T1000 (cell line): ENCODE data around the gene HSPA1A.
"Not testable (repeated sequence)": the region's sequence is repeated elsewhere in the genome, so short reads cannot be mapped to it uniquely, and the experiment has no call there.

Source experiments
- DNase-seq: peaks from one replicate; lab custom pipeline; 2025; ENCODE audit warnings: mixed read lengths; lab: John Stamatoyannopoulos, UW

The HSPA1A gene

GRCh38 chr6:31836474-31837368 lies 21.4 kb downstream of the HSPA1A start:
- DNase-seq, result no peak

GRCh38 chr6:31837369-31838113 lies 22.2 kb downstream of the HSPA1A start:
- DNase-seq, result no peak

- not testable (repeated sequence) for DNase-seq
Observed at GRCh38 chr6:31838114-31838553, 22.8 kb downstream of the HSPA1A start.

- no peak for DNase-seq
Observed at GRCh38 chr6:31838968-31839367, 23.6 kb downstream of the HSPA1A start.

- DNase-seq, result not testable (repeated sequence)
Observed at GRCh38 chr6:31839779-31840126, 24.4 kb downstream of the HSPA1A start.

GRCh38 chr6:31842053-31842452 lies 26.7 kb downstream of the HSPA1A start:
- no peak for DNase-seq

GRCh38 chr6:31844507-31844906 lies 29.2 kb downstream of the HSPA1A start:
- DNase-seq, result no peak

- no peak for DNase-seq
Observed at GRCh38 chr6:31847276-31847978, 32.1 kb downstream of the HSPA1A start.

- DNase-seq, result no peak
Observed at GRCh38 chr6:31850765-31851484, 35.6 kb downstream of the HSPA1A start.

- no peak for DNase-seq
Observed at GRCh38 chr6:31851485-31851832, 36.1 kb downstream of the HSPA1A start.

- not testable (repeated sequence) for DNase-seq
Observed at GRCh38 chr6:31851980-31852718, 36.8 kb downstream of the HSPA1A start.

GRCh38 chr6:31857774-31858173 lies 42.4 kb downstream of the HSPA1A start:
- not testable (repeated sequence) for DNase-seq

- no peak for DNase-seq
Observed at GRCh38 chr6:31858707-31859106, 43.4 kb downstream of the HSPA1A start.

- DNase-seq, result no peak
Observed at GRCh38 chr6:31859923-31860322, 44.6 kb downstream of the HSPA1A start.

- no peak for DNase-seq
Observed at GRCh38 chr6:31860349-31860748, 45.0 kb downstream of the HSPA1A start.

GRCh38 chr6:31861150-31861549 lies 45.8 kb downstream of the HSPA1A start:
- DNase-seq, result no peak

- no peak for DNase-seq
Observed at GRCh38 chr6:31861919-31862343, 46.6 kb downstream of the HSPA1A start.

GRCh38 chr6:31862344-31863235 lies 47.2 kb downstream of the HSPA1A start, which contains the start of gene NEU1:
Gene NEU1 (minus strand): TSS chr6:31862821. CDS start chr6:31862776, 45 bp downstream.
- peak; percentile 99 for DNase-seq

- DNase-seq, result not testable (repeated sequence)
Observed at GRCh38 chr6:31864123-31864562, 48.8 kb downstream of the HSPA1A start.

- no peak for DNase-seq
Observed at GRCh38 chr6:31864818-31865204, 49.5 kb downstream of the HSPA1A start.
